IMR-90 (cell line): ENCODE data around the gene GPR3. TPM values are rescaled to one million over a fixed set of nuclear protein-coding genes. Genes with fewer than 3 reads are reported as not detected.
A peak's percentile ranks its signal among the peaks of the same experiment; 100 is the strongest.

Experiments used
- ATAC-seq: fragments of 200-7000 bp; cut with Tn5 transposase; 2 replicates; pipeline ENCODE4 v1.9.1; 2020; ENCODE audit warnings: low read depth, mild to moderate bottlenecking, moderate library complexity
- BruUV-seq: library from RNA; stranded (reverse); fragments of 400-500 nt; replicated peaks from 2 replicates; lab custom pipeline; 2021; lab: Mats Ljungman, UMichigan
- CTCF ChIA-PET: fragments of 300-600 bp; formaldehyde crosslinking; extraction: SDS; loops from one replicate; lab custom pipeline; 2021; ENCODE audit warnings: antibody characterized with exemption; lab: Yijun Ruan, JAX
- POLR2A ChIA-PET: fragments of 300-600 bp; sonication (Branson Sonifier 250); formaldehyde crosslinking; loops from one replicate; lab custom pipeline; 2022; ENCODE audit warnings: antibody characterized with exemption; ENCODE audit not compliant: unreplicated experiment; lab: Charles Lee
- DNase-seq: peaks from one replicate; pipeline ENCODE4 v3.0.0; 2013
- H2AFZ ChIP-seq: replicated peaks from 2 replicates; pipeline ENCODE3; 2013; ENCODE audit warnings: low read length, mild to moderate bottlenecking; ENCODE audit not compliant: poor library complexity
- H2AK5ac ChIP-seq: 2 replicates; pipeline ENCODE4 v1.6.1; 2013; ENCODE audit warnings: low read depth, low read length, inconsistent platforms
- H2AK9ac ChIP-seq: replicated peaks from 2 replicates; pipeline ENCODE3; 2013; ENCODE audit warnings: mild to moderate bottlenecking, low read depth, low read length, moderate library complexity; ENCODE audit not compliant: poor library complexity
- H2BK120ac ChIP-seq: 2 replicates; pipeline ENCODE4 v1.6.1; 2013; ENCODE audit warnings: low read depth, low read length, inconsistent platforms
- H2BK15ac ChIP-seq: 3 replicates; pipeline ENCODE4 v1.6.1; 2013; ENCODE audit warnings: low read depth, low read length, inconsistent platforms
- H2BK20ac ChIP-seq: 2 replicates; pipeline ENCODE4 v1.6.1; 2013; ENCODE audit warnings: low read depth, mild to moderate bottlenecking, inconsistent platforms, low read length, moderate library complexity
- H2BK5ac ChIP-seq: 2 replicates; pipeline ENCODE4 v1.6.1; 2013; ENCODE audit warnings: mild to moderate bottlenecking, low read depth, low read length, inconsistent platforms; ENCODE audit not compliant: poor library complexity, severe bottlenecking
- H3K14ac ChIP-seq: replicated peaks from 2 replicates; pipeline ENCODE4 v1.6.1; 2013; ENCODE audit warnings: low read depth, low read length, inconsistent platforms
- H3K18ac ChIP-seq: 2 replicates; pipeline ENCODE4 v1.6.1; 2013; ENCODE audit warnings: low read depth, low read length, control low read depth
- H3K23ac ChIP-seq: 2 replicates; pipeline ENCODE4 v1.6.1; 2013; ENCODE audit warnings: low read depth, low read length, inconsistent platforms
- H3K27ac ChIP-seq: 2 replicates; pipeline ENCODE4 v1.5.1; 2013; ENCODE audit warnings: mild to moderate bottlenecking, control low read depth, low read length; ENCODE audit not compliant: insufficient read depth
- H3K27me3 ChIP-seq: 2 replicates; pipeline ENCODE4 v1.6.1; 2013; ENCODE audit warnings: low read length; ENCODE audit not compliant: control insufficient read depth, insufficient read depth
- H3K36me3 ChIP-seq: 2 replicates; pipeline ENCODE4 v1.6.1; 2013; ENCODE audit warnings: low read length, mixed read lengths; ENCODE audit not compliant: control insufficient read depth, insufficient read depth
- H3K4ac ChIP-seq: 2 replicates; pipeline ENCODE4 v1.6.1; 2013; ENCODE audit warnings: low read depth, low read length, inconsistent platforms
- H3K4me1 ChIP-seq: 2 replicates; pipeline ENCODE4 v1.6.1; 2013; ENCODE audit warnings: low read length, mixed read lengths; ENCODE audit not compliant: control insufficient read depth, insufficient read depth
- H3K4me2 ChIP-seq: 2 replicates; pipeline ENCODE4 v1.6.1; 2013; ENCODE audit warnings: low read depth, mild to moderate bottlenecking, control low read depth, low read length, moderate library complexity
- H3K4me3 ChIP-seq: 2 replicates; pipeline ENCODE4 v1.5.1; 2013; ENCODE audit warnings: low read depth, mild to moderate bottlenecking, control low read depth, low read length, moderate library complexity; ENCODE audit not compliant: insufficient read depth
- H3K56ac ChIP-seq: 2 replicates; pipeline ENCODE4 v1.6.1; 2013; ENCODE audit warnings: low read length, inconsistent platforms; ENCODE audit not compliant: insufficient read depth; ENCODE audit errors: extremely low read depth
- H3K79me1 ChIP-seq, 2 experiments: 2 replicates each; pipeline ENCODE4 v1.6.1; 2013; ENCODE audit warnings: low read length in 2 of 2, inconsistent platforms in 1 of 2, low read depth in 1 of 2
- H3K9ac ChIP-seq: 2 replicates; pipeline ENCODE4 v1.6.1; 2013; ENCODE audit warnings: low read depth, low read length, control low read depth
- H3K9me1 ChIP-seq: 2 replicates; pipeline ENCODE4 v1.6.1; 2013; ENCODE audit warnings: low read length, inconsistent platforms; ENCODE audit not compliant: insufficient read depth
- H3K9me3 ChIP-seq: 2 replicates; pipeline ENCODE4 v1.6.1; 2013; ENCODE audit warnings: low read length; ENCODE audit not compliant: control insufficient read depth, insufficient read depth
- H4K20me1 ChIP-seq: 2 replicates; pipeline ENCODE4 v1.6.1; 2013; ENCODE audit warnings: low read length, inconsistent platforms; ENCODE audit not compliant: insufficient read depth
- H4K5ac ChIP-seq: 2 replicates; pipeline ENCODE4 v1.6.1; 2013; ENCODE audit warnings: mild to moderate bottlenecking, low read depth, low read length, control low read depth
- H4K8ac ChIP-seq, 2 experiments: 2 replicates each; pipeline ENCODE4 v1.6.1; 2013; ENCODE audit warnings: low read depth in 2 of 2, low read length in 2 of 2, control low read depth in 1 of 2, inconsistent platforms in 1 of 2
- H4K91ac ChIP-seq: 2 replicates; pipeline ENCODE4 v1.6.1; 2013; ENCODE audit warnings: low read depth, low read length, inconsistent platforms; ENCODE audit not compliant: insufficient read depth
- BHLHE40 ChIP-seq: fragments of 150-350 bp; IDR thresholded peaks from 2 replicates; pipeline ENCODE4 v1.6.1; 2016; ENCODE audit warnings: mild to moderate bottlenecking, low read depth, low read length
- CHD1 ChIP-seq: IDR thresholded peaks from 2 replicates; pipeline ENCODE4 v1.6.1; 2012; ENCODE audit warnings: low read depth, low read length, improper control_type of control experiment
- ELK1 ChIP-seq: fragments of 150-350 bp; IDR thresholded peaks from 2 replicates; pipeline ENCODE4 v1.6.1; 2016; ENCODE audit warnings: low read depth, mild to moderate bottlenecking, low read length, moderate library complexity, borderline replicate concordance
- MAZ ChIP-seq: IDR thresholded peaks from 2 replicates; pipeline ENCODE4 v1.6.1; 2012; ENCODE audit warnings: low read depth, mild to moderate bottlenecking, low read length, improper control_type of control experiment, moderate library complexity, borderline replicate concordance
- RAD21 ChIP-seq: IDR thresholded peaks from 2 replicates; pipeline ENCODE4 v1.6.1; 2012; ENCODE audit warnings: low read length, improper control_type of control experiment
- RFX5 ChIP-seq: IDR thresholded peaks from 2 replicates; pipeline ENCODE4 v1.8.0; 2012; ENCODE audit warnings: low read depth, mild to moderate bottlenecking, low read length, moderate library complexity
- SMC3 ChIP-seq: fragments of 150-350 bp; IDR thresholded peaks from 2 replicates; pipeline ENCODE4 v1.6.1; 2016; ENCODE audit warnings: low read depth, mild to moderate bottlenecking, antibody characterized with exemption, low read length, moderate library complexity
- WGBS, 2 experiments: methylation state at CpG; one replicate each; pipeline versions ENCODE4 v1.1.5 to v1.1.7; 2013; ENCODE audit warnings: missing lambda C conversion rate in 2 of 2; ENCODE audit not compliant: insufficient read length in 1 of 2; ENCODE audit errors: extremely low coverage in 2 of 2; 5-methylcytosine and 5-hydroxymethylcytosine counted together
- dilution Hi-C: fragments of 300-500 bp; cut with HindIII; formaldehyde crosslinking; loops from one replicate; pipeline ENCODE4 v1.14.3; 2018; ENCODE audit warnings: low sequenced_read_pairs; ENCODE audit not compliant: unreplicated experiment
- in situ Hi-C: fragments of 300-500 bp; cut with MboI; formaldehyde crosslinking; loops from 3 replicates; pipeline ENCODE4 v1.14.3; 2019; ENCODE audit warnings: low sequenced_read_pairs, inconsistent platforms, mixed read lengths
- intact Hi-C: fragments of 100-400 bp; cut with micrococcal nuclease; formaldehyde crosslinking; loops from 2 replicates; pipeline ENCODE4 v1.10.0; 2022
- polyA plus RNA-seq, 3 experiments: library from polyadenylated mRNA; depleted of rRNA; stranded (reverse); fragments of >200 nt; gene quantifications; 2 replicates each; pipeline ENCODE4 v1.2.3, GENCODE V29; 2012; ENCODE audit warnings: low replicate concordance in 1 of 3
- total RNA-seq: library from RNA; depleted of rRNA; stranded (reverse); fragments of >200 nt; gene quantifications from 2 replicates; pipeline ENCODE4 v1.2.3, GENCODE V29; 2012

GPR3 gene
- total and polyA plus RNA-seq, 2 of the 4 experiments (the other 2 are of a cell fraction), result 0.72 to 4.8 TPM

GRCh38 chr1:27400082-27400962 lies 7.9 kb downstream of the GPR3 start:
- Histone ChIP-seq H3K18ac (no peak overlapping the region), H4K91ac (no peak overlapping the region), H3K4me1 (peaks cover 19% of the 10 kb centered on the region), H2AK9ac (peak overlapping the region; percentile 40), H2BK120ac (no peak overlapping the region), H2BK15ac (no peak overlapping the region), H3K9me1 (peaks cover 14% of the 10 kb centered on the region), H3K23ac (0 out of 2 replicates have a peak overlapping the region, but pooled peaks have one; percentile 67), H4K5ac (no peak overlapping the region), H2AFZ (peak overlapping the region; percentile 39), H3K27me3 (no peaks in the 10 kb centered on the region), H3K14ac (no peak overlapping the region), H2BK5ac (no peak overlapping the region), H3K4me3 (no peak overlapping the region), H2AK5ac (no peak overlapping the region), H2BK20ac (no peak overlapping the region), H4K20me1 (peaks cover 12% of the 10 kb centered on the region; the same call in 1 of the 2 replicates), H4K8ac (no peak overlapping the region), H3K9me3 (no peaks in the 10 kb centered on the region), H3K79me1 (peaks cover 0 to 16% of the 10 kb centered on the region in 2 experiments; a peak in 1 of 4 replicates), H3K4ac (no peak overlapping the region), H3K4me2 (no peak overlapping the region), H3K9ac (no peak overlapping the region), H3K36me3 (no peaks in the 10 kb centered on the region), H3K27ac (no peak overlapping the region), H3K56ac (no peak overlapping the region)
- WGBS, 2 experiments, result 64% methylated on average over 7 of the region's 13 CpGs; no CpG with 5 or more reads in 1 of the 2 experiments
- TF ChIP-seq CHD1 (no peak), RAD21 (no peak), MAZ (no peak), SMC3 (no peak), RFX5 (no peak), ELK1 (no peak), BHLHE40 (no peak)
- BruUV-seq, result no TSS peak
- in situ Hi-C loops, result no loop called here
- ATAC-seq (no peak), DNase-seq (no peak)
- ChIA-PET POLR2A (no interaction called here), CTCF (interaction anchor here (1.3 kb wide), 1 partner anchor 156 kb away, joined by 3 read pairs; no protein-coding TSS in a partner anchor)
- intact Hi-C loops, result no loop called here
- dilution Hi-C loops, result no loop called here
